Activated naive CD4-positive, alpha-beta T cell treated with Interleukin-2 at 50 U/mL for 16 hours (primary cell): ENCODE measurements around the gene ACVR1.

Source experiments
- DNase-seq: peaks from one replicate; pipeline ENCODE4 v3.0.0-alpha.2; 2020

ACVR1 gene

GRCh38 chr2:157822993-157823392 lies 53.1 kb downstream of the ACVR1 start:
- no peak for DNase-seq

- DNase-seq: no peak
These were observed 53.6 kb downstream of the ACVR1 start for GRCh38 chr2:157822533-157822932.

GRCh38 chr2:157821519-157822131 lies 54.5 kb downstream of the ACVR1 start:
- no peak for DNase-seq

GRCh38 chr2:157820193-157820592 lies 55.9 kb downstream of the ACVR1 start:
- DNase-seq: no peak

GRCh38 chr2:157819761-157820160 lies 56.4 kb downstream of the ACVR1 start:
- no peak for DNase-seq

- no peak for DNase-seq
These were observed 57.9 kb downstream of the ACVR1 start for GRCh38 chr2:157818227-157818626.

GRCh38 chr2:157815421-157815820 lies 60.7 kb downstream of the ACVR1 start:
- DNase-seq: no peak

- no peak for DNase-seq
These were observed 62.7 kb downstream of the ACVR1 start for GRCh38 chr2:157813467-157813866.

- DNase-seq: no peak
These were observed 66.1 kb downstream of the ACVR1 start for GRCh38 chr2:157810037-157810436.

GRCh38 chr2:157809212-157809611 lies 66.9 kb downstream of the ACVR1 start:
- no peak for DNase-seq

- no peak for DNase-seq
These were observed 67.7 kb downstream of the ACVR1 start for GRCh38 chr2:157808421-157808820.

- no peak for DNase-seq
These were observed 69.6 kb downstream of the ACVR1 start for GRCh38 chr2:157806426-157807077.

GRCh38 chr2:157805519-157805918 lies 70.6 kb downstream of the ACVR1 start:
- DNase-seq: no peak

GRCh38 chr2:157804355-157804754 lies 71.8 kb downstream of the ACVR1 start:
- no peak for DNase-seq

GRCh38 chr2:157803952-157804351 lies 72.2 kb downstream of the ACVR1 start:
- no peak for DNase-seq

- no peak for DNase-seq
These were observed 72.7 kb downstream of the ACVR1 start for GRCh38 chr2:157803476-157803875.

GRCh38 chr2:157800838-157801495 lies 75.2 kb downstream of the ACVR1 start:
- no peak for DNase-seq

- DNase-seq: no peak
These were observed 83.0 kb downstream of the ACVR1 start for GRCh38 chr2:157793053-157793612.

- no peak for DNase-seq
These were observed 83.6 kb downstream of the ACVR1 start for GRCh38 chr2:157792335-157793052.

GRCh38 chr2:157790780-157791179 lies 85.3 kb downstream of the ACVR1 start:
- no peak for DNase-seq

- DNase-seq: no peak
These were observed 86.1 kb downstream of the ACVR1 start for GRCh38 chr2:157789933-157790511.

GRCh38 chr2:157789256-157789655 lies 86.9 kb downstream of the ACVR1 start:
- DNase-seq: no peak

- no peak for DNase-seq
These were observed 87.9 kb downstream of the ACVR1 start for GRCh38 chr2:157788201-157788600.
